Measurements from ENCODE around the gene HAUS8.
A peak's percentile ranks its signal among the peaks of the same experiment; 100 is the strongest.
"Not testable (repeated sequence)": the region's sequence is repeated elsewhere in the genome, so short reads cannot be mapped to it uniquely, and the experiment has no call there.

The HAUS8 gene

DNA sequence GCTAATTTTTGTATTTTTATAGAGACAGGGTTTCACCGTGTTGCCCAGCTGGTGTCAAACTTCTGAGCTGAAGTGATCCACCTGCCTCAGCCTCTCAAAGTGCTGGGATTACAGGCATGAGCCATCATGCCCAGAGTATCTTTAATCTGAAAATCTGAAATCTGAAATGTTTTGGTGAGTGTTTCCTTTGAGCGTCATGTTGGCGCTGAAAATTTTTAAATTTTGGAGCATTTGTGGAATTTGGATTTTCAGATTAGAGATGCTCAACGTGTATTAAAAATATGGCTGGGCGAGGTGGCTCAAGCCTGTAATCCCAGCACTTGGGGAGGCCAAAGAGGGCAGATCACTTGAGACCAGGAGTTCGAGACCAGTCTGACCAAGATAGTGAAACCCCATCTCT is 43.5 kb downstream of the HAUS8 start:
- DNase-seq = no peak

DNA sequence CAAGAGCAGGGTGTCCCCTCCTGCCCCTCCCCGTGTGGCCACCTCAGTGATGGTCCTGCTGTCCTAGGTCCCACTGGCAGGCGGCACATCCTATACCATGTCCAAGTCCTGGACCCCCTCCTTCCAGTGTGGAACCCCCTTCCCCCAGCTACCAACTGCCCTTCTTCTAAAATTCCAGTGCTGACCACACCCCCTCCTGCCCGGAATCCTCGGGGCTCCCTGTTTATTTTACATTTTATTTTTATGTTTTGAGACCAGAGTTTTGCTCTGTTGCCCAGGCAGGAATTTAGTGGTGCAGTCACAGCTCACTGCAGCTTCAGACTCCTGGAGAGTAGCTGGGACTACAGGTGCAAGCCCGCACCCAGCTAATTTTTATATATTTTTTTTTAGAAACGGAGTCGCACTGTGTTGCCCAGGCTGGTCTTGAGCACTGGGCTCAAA is 47.7 kb downstream of the HAUS8 start:
- DNase-seq = no peak

DNA sequence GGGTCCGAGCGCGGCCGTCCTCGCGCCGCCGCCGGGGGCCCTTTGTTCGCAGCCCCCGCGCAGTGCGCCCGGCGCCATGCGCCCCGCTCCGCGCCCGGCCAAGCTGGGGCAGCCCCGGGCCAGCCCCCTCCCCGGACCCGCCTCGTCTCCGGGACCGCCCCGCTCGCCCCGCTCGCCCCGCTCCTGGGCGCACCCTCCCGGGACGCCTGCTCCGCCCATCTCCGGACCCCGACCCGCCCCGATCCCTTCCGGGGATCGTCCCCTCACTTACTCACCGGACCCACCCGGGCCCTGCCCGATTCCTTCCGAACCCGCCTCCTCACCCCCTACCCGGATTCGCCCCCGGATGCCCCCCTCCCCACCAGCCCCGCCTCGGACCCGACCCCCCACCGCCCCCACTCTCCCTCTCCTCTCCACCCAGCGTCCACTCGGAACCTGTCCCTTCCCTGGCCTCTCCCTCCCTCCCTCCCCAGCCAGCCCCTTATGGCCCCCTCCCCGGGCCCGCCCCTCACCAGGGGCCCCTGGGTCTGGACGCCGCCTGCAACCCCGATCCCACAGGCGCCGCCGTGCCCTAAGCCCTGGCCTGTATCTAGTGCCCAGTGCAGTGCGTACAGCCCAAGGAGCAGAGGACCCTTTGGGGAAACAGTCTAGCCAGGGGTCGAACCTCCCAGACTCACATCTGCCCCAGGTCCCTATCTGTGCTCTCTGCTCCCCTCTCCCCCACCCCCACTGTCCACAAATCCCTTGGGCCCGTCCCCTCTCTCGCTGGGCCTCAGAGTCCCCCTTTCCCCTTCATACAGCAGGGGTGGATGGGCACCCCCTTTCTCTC is 48.3 kb downstream of the HAUS8 start, which contains the start of gene CPAMD8:
Gene CPAMD8, minus strand, starts transcription at position 105 of the 829 bp plus-strand sequence. CDS start 168 bp downstream, outside the sequence.
- DNase-seq = no peak

DNA sequence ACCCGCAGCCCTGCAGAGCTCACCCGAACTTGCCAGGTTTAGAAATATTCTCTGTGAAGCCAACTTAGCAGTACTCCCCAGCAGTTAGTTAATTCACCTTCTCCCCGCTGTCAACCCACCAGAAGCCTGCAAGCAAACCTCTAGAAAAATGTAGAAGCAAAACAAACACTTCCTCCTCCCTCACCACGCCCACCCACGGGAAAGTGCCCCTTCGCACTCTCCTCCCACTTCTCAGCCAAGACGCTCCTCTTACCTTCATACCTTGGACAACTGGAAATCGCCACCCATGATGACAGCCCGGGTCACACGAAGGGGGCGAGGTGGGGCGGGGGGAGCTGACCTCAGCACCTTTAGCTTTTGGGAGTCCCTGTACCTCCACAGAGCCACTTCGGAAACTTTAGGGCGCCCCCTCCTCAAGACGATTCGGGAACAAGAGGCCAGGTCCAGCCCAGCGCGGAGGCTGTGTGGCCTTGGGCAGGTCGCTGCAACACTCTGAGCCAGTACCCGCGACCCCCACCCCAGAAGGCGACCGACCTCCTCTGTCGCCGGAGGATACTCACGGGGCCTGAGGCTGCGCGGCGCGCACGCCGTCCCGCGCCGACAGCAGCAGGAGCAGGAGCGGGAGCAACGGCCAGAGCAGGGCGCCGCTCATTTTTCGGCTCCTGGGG is 49.1 kb downstream of the HAUS8 start:
- peak; percentile 36 for DNase-seq

DNA sequence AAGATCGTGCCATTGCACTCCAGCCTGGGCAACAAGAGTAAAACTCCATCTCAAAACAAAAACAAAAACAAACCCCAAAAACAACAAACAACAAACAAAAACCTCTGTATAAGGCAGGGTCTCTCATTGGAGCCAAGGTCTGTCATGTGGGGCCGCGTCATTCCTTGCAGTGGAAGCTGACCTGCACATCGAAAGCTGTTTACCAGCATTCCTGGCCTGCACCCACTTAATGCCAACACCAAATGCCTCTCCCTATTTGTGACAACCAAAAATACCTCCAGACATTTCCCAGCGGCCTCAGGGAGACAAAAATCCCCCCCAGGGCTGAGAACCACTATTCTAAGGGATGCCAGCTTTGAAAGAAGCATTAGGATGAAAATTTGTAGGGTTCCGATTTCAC is 49.9 kb downstream of the HAUS8 start:
- no peak for DNase-seq

DNA sequence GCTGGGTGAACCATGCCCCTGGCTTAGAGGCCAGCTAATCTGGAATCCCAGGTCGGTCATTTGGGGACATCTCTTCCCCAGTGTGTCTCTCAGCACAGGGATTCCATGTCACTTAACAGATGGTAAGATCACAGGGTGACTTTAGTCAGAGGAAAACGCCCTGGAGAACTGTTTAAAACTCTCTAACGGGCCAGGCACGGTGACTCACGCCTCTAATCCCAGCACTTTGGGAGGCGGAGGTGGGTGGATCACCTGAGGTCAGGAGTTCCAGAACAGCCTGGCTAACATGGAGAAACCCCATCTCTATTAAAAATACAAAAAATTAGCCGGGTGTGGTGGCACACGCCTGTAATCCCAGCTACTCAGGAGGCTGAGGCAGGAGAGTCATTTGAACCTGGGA is 50.3 kb downstream of the HAUS8 start:
- DNase-seq = not testable (repeated sequence)

DNA sequence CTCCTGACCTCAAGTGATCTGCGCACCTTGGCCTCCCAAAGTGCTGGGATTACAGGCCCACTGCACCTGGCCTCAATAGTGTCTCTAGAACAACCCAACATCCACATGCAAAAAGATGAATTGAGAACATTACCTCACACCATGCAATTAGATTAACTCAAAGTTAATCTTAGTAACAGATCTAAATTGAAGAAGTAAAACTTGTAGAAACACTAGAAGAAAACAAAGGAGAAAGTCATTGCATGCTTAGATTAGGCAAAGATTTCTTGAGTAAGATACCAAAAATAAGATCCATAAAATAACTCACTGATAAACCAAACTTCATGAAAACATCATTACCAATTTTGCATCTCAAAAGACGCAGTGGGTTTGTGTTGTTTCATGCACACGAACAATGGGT is 51.4 kb downstream of the HAUS8 start:
- no peak for DNase-seq

DNA sequence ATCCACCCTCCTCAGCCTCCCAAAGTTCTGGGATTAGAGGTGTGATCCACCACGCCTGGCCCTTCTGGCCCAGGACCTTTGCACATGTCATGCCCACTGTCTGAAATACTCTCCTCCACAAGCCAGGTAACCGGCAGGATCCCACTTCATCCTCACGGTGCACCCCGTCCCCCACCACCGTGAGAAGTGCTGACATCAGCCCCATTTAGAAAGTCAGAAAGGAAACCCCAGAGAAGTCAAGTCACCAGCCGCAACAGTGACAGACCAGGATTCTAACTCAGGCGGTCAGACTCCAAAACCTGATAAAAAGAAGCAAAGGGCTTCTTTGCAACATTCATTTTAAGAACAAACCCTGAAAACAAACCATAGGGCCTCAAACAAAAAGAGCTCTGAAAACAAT is 52.5 kb downstream of the HAUS8 start:
- DNase-seq = no peak

DNA sequence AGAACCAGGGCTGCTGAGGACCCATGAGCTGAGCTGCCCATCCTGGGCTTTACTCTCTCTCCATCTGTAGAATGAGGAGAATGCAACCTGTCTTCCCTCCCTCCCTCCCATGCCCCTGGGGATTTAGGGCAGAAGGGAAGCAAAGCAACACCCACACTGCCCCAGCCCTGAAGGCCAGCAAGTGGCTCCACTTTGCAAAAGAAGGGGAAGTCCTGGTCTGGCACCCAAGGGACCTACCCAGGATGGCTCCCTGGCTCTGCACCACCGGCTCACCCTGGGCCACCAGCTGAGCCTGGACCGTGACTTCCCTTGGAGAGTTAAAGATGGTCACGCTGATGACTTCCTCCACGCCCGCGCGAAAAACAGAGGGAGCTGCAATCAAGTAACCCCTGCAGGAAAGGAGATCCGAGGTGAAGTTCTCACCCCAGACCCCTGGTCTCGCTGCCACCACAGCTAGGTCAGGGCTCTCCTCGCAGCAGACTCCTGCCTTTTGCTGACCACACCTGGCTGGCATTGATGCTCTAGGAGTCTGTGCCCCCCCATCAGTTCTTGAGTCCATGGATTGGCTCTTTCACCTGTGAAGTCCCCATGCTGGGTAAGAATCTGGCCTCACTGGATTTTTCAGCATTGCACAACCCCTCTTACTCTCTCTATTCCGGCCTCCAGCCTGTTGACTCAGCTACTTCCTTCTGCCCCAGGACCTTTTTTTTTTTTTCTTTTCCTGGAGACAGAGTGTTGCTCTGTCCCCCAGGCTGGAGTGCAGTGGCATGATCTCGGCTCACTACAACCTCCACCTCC is 53.3 kb downstream of the HAUS8 start:
- no peak for DNase-seq

DNA sequence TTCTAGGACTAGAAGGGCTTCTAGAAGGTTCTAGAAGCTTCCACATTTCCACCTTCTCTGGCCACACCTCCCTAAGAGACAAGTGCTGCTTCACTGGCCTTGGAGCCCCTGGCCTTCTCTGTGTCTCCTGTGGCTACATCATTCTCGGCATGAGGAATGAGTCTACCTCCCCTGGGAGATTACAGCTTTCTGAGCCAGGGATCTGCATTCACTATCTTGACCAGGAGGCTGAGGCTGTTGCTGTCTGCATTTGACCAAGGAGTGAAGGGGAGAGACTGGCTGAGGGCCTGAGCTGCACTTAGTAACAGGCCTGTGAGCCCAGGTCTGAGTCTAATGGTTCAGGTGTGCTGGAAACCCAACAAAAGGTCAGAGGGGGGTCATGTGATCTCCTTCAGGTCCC is 53.9 kb downstream of the HAUS8 start:
- DNase-seq = no peak

DNA sequence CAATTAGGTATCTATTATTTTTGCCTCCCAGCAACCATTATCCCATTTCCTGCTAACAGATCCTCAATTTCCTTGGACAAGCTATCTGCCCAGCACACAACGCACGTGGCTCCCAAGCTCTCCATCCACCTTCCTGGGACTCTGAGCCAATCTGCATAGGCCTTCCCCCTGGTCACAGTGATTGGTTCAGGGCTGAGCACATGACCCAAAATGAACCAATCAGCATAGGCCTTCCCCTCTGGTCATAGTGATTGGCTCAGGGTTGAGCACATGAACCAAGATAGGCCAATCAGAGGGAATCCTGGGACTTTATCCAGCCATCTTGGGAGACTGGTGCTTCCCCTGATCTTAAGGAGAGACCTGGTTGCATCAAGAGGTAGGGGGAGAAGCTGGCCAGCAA is 54.4 kb downstream of the HAUS8 start:
- no peak for DNase-seq

DNA sequence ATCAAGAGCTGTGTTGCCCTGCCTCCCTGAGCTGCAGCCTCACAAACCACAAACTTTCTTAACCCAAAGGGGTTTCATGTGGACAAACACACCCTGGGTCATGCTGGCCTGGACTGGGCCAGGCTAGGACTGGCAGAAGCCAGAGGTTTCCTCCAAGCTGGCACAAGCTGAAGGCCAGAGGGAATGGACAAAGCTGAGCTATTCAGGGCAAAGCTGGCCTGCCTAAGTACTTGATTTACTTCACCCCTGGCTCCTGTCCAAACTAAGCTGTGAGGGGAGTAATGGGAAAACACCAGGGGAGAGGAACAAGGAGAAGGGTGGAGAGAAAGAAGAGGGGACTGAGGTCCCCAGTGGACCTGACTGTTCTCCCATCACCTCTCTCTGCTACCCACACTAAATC is 54.9 kb downstream of the HAUS8 start:
- no peak for DNase-seq

DNA sequence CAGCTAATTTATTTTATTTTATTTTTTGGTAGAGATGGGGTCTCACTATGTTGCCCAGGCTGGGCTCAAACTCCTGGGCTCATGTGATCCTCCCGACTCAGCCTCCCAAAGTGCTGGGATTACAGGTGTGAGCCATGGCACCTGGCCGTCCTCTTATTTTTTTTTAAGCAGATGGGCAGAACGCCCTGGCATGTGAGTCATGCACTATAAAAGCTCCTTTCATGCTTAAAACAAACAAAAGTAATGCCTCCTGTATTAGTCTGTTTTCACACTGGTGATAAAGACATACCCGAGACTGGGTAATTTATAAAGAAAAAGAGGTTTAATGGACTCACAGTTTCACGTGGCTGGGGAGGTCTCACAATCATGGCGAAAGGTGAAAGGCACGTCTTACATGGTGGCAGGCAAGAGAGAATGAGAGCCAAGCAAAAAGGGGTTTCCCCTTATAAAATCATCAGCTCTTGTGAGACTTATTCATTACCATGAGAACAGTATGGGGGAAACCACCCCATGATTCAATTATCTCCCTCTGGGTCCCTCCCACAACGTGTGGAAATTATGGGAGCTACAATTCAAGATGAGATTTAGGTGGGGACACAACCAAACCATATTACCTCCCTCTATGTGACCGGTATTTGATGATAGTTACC is 60.9 kb downstream of the HAUS8 start:
- DNase-seq = not testable (repeated sequence)

DNA sequence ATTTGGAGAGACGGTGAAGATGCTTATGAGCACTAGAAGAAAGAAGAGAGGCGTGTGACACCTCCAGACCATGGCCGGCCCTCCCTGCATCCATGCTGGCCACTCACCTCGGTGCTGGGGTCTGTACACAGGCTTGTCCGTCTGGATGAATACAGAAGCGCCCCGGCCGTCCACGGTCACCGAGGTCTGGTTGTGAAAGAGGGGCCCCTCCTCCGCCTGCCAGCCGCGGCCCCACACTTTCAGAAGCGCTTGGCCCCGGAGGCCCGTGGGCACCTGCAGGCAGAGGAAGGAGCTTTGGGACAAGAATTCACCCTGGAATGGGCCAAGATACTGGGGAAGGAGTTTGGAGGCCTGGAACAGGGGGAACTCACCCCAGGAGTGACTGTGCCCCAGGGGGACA is 63.8 kb downstream of the HAUS8 start:
- DNase-seq = no peak

DNA sequence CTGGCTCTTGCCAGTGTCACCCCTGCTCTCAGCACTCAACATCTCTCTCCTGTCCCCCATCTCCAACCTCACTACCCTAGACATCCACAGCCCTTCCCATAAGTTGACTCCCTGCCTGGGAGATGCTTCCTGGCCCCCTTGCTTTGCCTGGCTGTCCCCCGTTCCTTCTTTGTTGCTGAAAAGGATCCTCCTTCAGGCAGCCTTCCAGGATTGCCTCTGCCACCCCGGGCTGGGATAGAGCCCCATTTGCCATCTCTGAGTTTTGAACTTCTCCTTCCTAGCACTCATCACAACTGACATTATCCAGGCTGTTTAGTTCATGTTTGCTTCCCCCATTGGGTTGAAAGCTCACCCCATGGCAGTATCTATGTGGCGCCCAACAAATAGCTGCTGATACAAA is 68.7 kb downstream of the HAUS8 start:
- no peak for DNase-seq

DNA sequence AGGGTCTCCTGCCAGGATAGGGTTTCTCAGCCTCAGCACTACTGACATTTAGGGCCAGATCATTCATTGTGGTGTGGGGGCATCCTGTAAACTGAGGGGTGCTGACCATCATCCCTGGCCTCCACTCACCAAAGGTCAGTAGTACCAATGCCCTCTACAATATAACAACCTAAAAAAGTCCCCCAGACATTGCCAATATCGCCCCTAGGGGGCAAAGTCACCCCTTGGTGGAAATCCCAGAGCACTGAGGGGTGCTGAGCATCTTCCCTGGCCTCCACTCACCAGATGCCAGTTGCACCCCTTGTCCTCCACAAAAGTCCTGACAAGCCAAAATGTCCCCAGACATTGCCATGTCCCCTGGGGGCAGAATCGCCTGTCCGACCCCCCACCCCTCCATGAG is 70.3 kb downstream of the HAUS8 start:
- DNase-seq = no peak

DNA sequence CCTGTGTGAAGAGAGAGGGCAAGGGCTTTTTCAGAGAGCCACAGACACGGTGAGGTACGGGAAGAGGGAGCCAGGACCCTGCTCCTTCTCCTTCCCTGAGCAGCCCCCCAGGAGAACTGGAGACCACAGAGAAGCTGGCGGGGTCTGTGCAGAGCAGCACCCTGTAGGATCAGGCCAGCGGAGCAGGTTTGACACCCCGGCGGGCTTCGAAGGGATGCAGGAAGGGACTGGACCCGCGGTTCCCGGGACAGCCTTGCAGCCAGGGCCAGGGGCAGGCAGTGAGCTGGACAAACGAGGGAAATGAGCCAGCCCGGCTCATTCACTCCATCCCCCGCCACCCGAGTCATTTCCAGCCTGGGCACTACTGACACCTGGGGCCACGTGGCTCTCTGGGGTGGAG is 70.9 kb downstream of the HAUS8 start:
- no peak for DNase-seq

DNA sequence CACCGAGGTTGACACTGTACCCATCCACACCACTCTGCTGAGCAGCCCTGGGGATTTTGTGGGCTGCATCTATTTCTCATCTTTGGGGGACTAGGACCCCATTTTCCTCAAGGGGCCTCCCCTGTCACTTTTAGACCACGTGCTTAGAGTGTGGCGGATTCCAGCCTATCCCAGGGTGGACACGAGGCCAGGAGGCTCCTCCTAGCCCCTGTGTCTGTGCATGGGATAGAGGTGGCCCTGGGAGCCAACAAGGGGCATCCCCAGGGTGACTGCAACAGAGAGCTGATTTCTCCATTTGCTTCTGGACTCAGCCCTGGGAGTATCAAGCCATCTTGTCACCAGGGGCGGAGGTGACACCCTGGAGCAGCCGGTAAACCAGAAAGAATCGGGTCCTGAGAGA is 72.8 kb downstream of the HAUS8 start:
- DNase-seq = no peak

DNA sequence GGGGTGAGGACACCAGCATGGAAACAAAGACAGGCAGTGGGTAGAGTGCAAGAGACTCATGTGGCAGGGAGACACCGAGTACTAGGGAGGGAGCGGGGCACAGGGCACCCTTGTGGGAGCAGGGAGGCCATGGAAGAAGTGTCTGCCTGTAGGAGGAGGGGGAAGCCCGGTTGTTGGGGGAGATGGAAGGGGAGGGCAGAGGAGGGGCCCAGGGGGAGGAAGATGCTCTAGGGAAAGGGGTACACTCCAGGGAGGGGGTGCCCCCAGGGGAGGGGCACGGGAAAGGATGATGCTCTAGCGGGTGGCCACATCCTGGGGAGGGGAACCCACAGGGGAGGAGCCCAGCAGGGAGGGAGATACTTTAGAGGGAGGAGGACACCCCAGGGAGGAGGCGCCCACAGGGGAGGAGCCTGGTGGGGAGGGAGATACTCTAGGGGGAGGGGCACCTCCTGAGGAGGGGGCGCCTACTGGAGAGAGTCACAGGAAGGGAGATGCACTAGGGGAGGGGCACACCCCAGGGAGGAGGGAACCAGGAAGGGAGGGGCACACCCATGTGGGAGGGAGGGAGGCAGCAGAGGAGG is 73.6 kb downstream of the HAUS8 start:
- peak; percentile 69 for DNase-seq

Measured in stimulated activated CD8-positive, alpha-beta memory T cell treated with anti-CD3 and anti-CD28 coated beads, Interleukin-4, amount 100 ng/mL, for 48 hours (primary cell).